Stomach (tissue), 9 donors: Measurements from ENCODE around the gene KIF1A. TPM values are rescaled to one million over a fixed set of nuclear protein-coding genes. Genes with fewer than 3 reads are reported as not detected.

ENCODE experiments used
- DNase-seq, 2 donors: peaks; one replicate each; pipeline versions ENCODE4 v3.0.0 to v3.0.0-alpha.2; 2013 to 2019
- H3K27ac ChIP-seq, 5 donors: fragments of 200-600 bp in 4 of 5; sonication (generic) in 4 of 5; one replicate each; pipeline ENCODE4 v1.5.1; 2013 to 2019; ENCODE audit warnings: mild to moderate bottlenecking in 1 of 5, moderate library complexity in 1 of 5
- H3K27me3 ChIP-seq, 3 donors: fragments of 200-600 bp; sonication (generic); one replicate each; pipeline ENCODE4 v1.5.1; 2017 to 2019; ENCODE audit warnings: mixed run types in 1 of 3
- H3K36me3 ChIP-seq, 4 donors: fragments of 200-600 bp; sonication (generic); 1 replicate in 3 of 4; 2 replicates in 1 of 4; pipeline ENCODE4 v1.5.1; 2016 to 2019
- H3K4me1 ChIP-seq, 4 donors: fragments of 200-600 bp; sonication (generic); one replicate each; pipeline ENCODE4 v1.5.1; 2016 to 2019
- H3K4me3 ChIP-seq, 4 donors: fragments of 200-600 bp; sonication (generic) in 3 of 4; one replicate each; pipeline ENCODE4 v1.5.1; 2016 to 2019; ENCODE audit warnings: mild to moderate bottlenecking in 1 of 4
- H3K9me3 ChIP-seq, 4 donors: fragments of 200-600 bp; sonication (generic); one replicate each; pipeline ENCODE4 v1.5.1; 2016 to 2019
- CTCF ChIP-seq, 7 experiments: fragments of 450-650 bp in 4 of 7; fragments of 200-600 bp in 3 of 7; sonication (generic) in 3 of 7; IDR thresholded peaks; one replicate each; pipeline ENCODE4 v1.5.1; 2016 to 2019; ENCODE audit warnings: antibody characterized with exemption in 7 of 7, control low read depth in 2 of 7, mild to moderate bottlenecking in 1 of 7
- EP300 ChIP-seq: sonication (generic); formaldehyde crosslinking; IDR thresholded peaks from one replicate; pipeline ENCODE4 v1.6.1; 2017; ENCODE audit warnings: antibody characterized with exemption
- POLR2A ChIP-seq, 4 donors: fragments of 450-650 bp; IDR thresholded peaks; one replicate each; pipeline ENCODE4 v1.6.1; 2016; ENCODE audit warnings: antibody characterized with exemption in 4 of 4, control low read depth in 2 of 4, mild to moderate bottlenecking in 1 of 4, moderate library complexity in 1 of 4
- POLR2AphosphoS5 ChIP-seq, 3 donors: sonication (generic); formaldehyde crosslinking; IDR thresholded peaks; one replicate each; pipeline ENCODE4 v1.6.1; 2016; ENCODE audit warnings: antibody characterized with exemption in 3 of 3
- whole genome bisulfite sequencing, 5 donors: extraction: QIAGEN DNeasy Blood & Tissue Kit in 3 of 5; methylation state at CpG; one replicate each; pipeline versions ENCODE4 v1.1.5 to v1.1.7; 2013 to 2018; 5-methylcytosine and 5-hydroxymethylcytosine counted together
- intact Hi-C: fragments of 100-400 bp; cut with DNase I; formaldehyde crosslinking; loops from one replicate; pipeline ENCODE4 v1.15.1; 2023; ENCODE audit warnings: low total_unique reads
- polyA plus RNA-seq, 3 donors: library from polyadenylated mRNA; stranded (reverse); fragments of 200-250 nt; gene quantifications; one replicate each; pipeline ENCODE4 v1.2.3, GENCODE V29; 2013
- small RNA-seq, 4 donors: library from RNA; depleted of rRNA; stranded (forward); fragments of <200 nt; gene quantifications; one replicate each; pipeline ENCODE3, GENCODE V24; 2016
- total RNA-seq, 5 donors: library from RNA; depleted of rRNA; stranded (reverse); fragments of >200 nt; gene quantifications; one replicate each; pipeline versions ENCODE4 v1.1.0 to v1.2.3, GENCODE V29; 2014 to 2016
- donor health status: healthy with polysubstance abuse.
- donor health status: Bipolar disorder and iron deficiency.
- donor health status: healthy.

The KIF1A gene
- total and polyA plus RNA-seq, 8 donors = 0.15 to 12.5 (median 2.5) TPM

GRCh38 chr2:240664622-240665021 lies 155.4 kb downstream of the KIF1A start:
- Histone ChIP-seq H3K4me3 (no peak overlapping the region), H3K27me3 (peaks cover 0 to 23% (median 0%) of the 10 kb centered on the region in 3 donors), H3K36me3 (no peaks in the 10 kb centered on the region), H3K9me3 (peaks cover 0 to 17% (median 11%) of the 10 kb centered on the region in 4 donors), H3K27ac (no peak overlapping the region), H3K4me1 (no peaks in the 10 kb centered on the region)
- 80 to 90% (median 83%) methylated on average over 1 of the region's 1 CpG for whole genome bisulfite sequencing, 5 donors
- intact Hi-C loops = no loop called here
- TF ChIP-seq CTCF (IDR thresholded peaks at IDR 0.05) = no peak
- TF ChIP-seq POLR2AphosphoS5 (IDR thresholded peaks at IDR 0.05) = no peak
- TF ChIP-seq POLR2A (IDR thresholded peaks at IDR 0.05) = no peak
- TF ChIP-seq EP300 = no peak
- DNase-seq = no peak

Small RNA genes within 50 kb of the gene (small RNA-seq; reads per million reads assigned to genes)
- 0 reads per million in 4 donors for gene AC011298.3

Other genes with a start within 250 kb of the KIF1A start
- 100 to 1,000 TPM in 1 of 5 donors, 10 to 100 TPM in 4; 26.6 to 197 (median 58.3) TPM for gene CAPN10, start 233.5 kb downstream of the KIF1A start, total RNA-seq
- 10 to 100 TPM; 17.7 to 38.0 (median 23.3) TPM for gene CAPN10, start 233.5 kb downstream of the KIF1A start, polyA plus RNA-seq
- gene GPR35, start 194.7 kb downstream of the KIF1A start, total RNA-seq = 10 to 100 TPM; 11.7 to 68.9 (median 21.9) TPM
- 10 to 100 TPM in 1 of 3 donors, 1 to 10 TPM in 2; 8.5 to 12.8 (median 9.8) TPM for gene GPR35, start 194.7 kb downstream of the KIF1A start, polyA plus RNA-seq
- gene AQP12B, start 137.3 kb downstream of the KIF1A start, total RNA-seq = under 1 TPM in 1 of 5 donors, not detected in 4; 0.89 TPM
- gene AQP12B, start 137.3 kb downstream of the KIF1A start, polyA plus RNA-seq = under 1 TPM in 1 of 3 donors, not detected in 2; 0.46 TPM
- not detected for gene AQP12A, start 128.4 kb downstream of the KIF1A start, total RNA-seq
- not detected for gene AQP12A, start 128.4 kb downstream of the KIF1A start, polyA plus RNA-seq
- gene AGXT, start 48.6 kb upstream of the KIF1A start, total RNA-seq = not detected
- not detected for gene AGXT, start 48.6 kb upstream of the KIF1A start, polyA plus RNA-seq
- 1 to 10 TPM in 1 of 5 donors, under 1 TPM in 2, not detected in 2; 0.45 to 4.9 (median 0.55) TPM for gene MAB21L4, start 75.9 kb upstream of the KIF1A start, total RNA-seq
- gene MAB21L4, start 75.9 kb upstream of the KIF1A start, polyA plus RNA-seq = 10 to 100 TPM in 1 of 3 donors, 1 to 10 TPM in 2; 6.0 to 48.9 (median 9.1) TPM
- gene CROCC2, start 86.1 kb upstream of the KIF1A start, total RNA-seq = 1 to 10 TPM in 1 of 5 donors, not detected in 4; 4.9 TPM
- gene CROCC2, start 86.1 kb upstream of the KIF1A start, polyA plus RNA-seq = under 1 TPM in 1 of 3 donors, not detected in 2; 0.03 TPM
- gene SNED1, start 178.4 kb upstream of the KIF1A start, total RNA-seq = 100 to 1,000 TPM in 1 of 5 donors, 10 to 100 TPM in 4; 11.4 to 106 (median 22.7) TPM
- 1 to 10 TPM; 2.0 to 2.7 (median 2.3) TPM for gene SNED1, start 178.4 kb upstream of the KIF1A start, polyA plus RNA-seq